GM21786 (cell line): ENCODE results near the gene PNMA1.
A peak's percentile ranks its signal among the peaks of the same experiment; 100 is the strongest.

Experiments used
- ATAC-seq: cut with Tn5 transposase; IDR thresholded peaks from one replicate; pipeline ENCODE4 v1.9.1; 2021; ENCODE audit not compliant: unreplicated experiment

The PNMA1 gene

DNA sequence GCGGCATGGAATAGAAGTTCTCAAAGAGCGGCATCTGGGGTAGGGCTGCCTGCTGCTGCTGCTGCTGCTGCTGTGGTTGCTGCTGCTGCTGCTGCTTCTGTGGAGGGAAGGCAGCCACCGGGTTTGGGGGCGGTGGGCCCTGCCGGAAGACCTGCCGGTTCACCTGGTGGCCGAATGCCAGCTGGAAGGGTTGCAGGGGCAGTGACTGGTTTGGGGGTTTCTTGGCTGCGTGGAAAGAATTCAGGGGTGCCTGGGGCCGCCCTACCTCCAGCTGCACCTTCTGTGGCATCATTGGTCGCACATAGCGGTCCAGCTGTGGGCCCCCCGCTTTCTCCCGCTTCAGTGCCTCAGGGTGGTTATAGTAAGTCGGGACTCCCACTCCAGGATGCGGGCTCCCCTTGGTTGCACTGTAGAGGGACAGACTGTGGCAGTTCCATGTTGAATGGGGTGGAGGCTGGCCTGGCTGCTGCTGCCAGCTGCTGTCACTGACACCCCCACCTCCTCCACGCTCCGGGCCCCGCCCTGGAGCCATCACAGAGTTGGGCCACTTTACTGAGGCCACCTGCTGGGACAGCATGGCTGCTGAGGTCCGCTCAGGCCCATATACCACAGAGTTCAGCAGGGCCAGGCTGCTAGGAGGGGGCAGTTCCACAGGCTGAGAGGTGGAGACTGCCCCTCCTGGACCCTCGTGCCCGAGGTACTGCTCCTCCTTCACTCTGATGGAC, 25.2 kb upstream of the PNMA1 start:
- ATAC-seq = no peak

DNA sequence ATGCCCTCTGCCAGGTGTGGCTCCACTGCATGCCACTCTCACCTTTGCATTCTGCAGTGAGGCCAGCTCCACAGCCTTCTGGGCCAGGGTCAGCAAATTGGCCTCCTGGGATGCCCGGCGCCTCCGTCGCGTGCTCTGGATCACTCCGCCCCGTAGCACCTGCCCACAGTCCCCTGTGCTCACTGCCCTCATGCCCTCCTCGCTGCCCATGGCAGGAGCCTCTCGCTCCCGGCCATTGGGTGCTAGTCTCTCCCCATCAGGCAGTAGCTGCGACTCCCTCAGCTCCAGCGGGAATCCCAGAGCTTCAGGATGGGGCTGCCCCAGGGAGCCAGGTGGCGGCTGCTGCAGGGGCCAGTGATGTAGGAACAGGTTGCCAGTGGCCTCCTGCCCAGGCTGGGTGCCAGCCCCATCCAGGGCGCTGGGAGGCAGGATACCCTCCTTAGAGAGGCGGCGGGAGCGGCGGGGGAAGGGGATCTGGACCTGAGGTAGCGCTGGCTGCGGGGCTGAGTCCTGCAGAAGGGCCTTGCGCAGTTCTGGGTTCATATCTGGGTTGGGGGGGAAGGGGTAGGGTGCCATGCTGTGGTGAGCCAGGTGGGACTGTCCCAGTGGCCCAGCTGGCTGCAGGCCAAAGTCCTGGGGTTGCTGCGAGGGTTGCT, 24.5 kb upstream of the PNMA1 start:
- ATAC-seq = no peak

DNA sequence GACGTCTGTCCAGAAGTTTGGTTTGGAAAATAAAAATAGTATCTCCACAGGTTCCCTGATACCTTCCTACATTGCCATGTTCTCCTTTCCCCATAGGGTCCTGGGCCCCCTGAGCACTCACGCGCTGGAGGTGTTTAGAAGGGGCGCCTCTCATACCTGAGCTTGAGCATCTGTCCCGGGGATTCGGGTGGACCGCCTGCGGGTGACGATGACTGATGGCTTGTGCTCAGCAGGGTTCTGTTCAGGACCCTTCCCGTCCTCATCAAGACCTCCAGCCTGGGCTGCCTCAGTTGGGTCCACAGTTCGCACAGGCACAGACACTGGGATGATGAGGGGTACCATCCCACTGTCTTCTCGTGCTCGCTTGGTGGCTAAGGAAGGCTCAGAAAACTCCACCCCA, 22.7 kb upstream of the PNMA1 start:
- no peak for ATAC-seq

DNA sequence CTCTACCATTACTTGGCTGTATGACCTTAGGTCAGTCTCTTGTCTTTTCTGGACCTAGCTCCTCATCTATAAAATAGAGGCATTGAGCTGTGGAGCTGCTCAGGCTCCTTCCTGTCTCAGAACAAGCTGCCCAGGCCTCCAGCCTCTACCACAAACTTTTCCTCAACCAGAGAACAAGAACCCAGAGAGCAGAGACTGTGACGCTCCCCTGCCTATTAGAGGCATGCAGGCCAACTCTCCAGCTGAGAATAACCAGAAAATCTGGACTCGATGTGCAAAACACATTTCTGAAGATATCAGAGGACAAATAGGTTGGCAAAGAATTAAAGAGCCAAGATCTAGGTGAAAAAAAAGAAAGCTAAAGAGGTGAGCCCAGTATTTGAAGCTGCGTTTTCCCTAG, 17.8 kb upstream of the PNMA1 start:
- no peak for ATAC-seq

DNA sequence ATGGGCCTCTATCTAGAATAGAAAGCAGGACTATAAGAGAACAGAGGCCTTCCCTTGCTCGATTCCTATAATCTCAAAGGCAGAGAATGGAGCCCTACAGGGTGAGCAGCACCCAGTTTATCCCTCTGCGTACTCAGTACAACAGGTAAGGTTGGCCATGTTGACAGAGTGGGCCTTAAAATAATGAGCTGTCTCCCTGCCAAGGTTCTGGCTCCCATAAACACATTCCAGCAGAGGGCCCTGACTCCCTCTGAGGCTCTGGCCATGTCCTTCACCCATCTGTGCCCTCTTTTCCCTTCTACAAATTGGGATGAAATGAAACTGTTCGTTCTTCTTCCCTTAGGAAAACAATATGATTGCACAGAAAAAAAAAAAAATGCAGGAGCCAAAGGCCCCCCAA, 16.9 kb upstream of the PNMA1 start:
- ATAC-seq = no peak

DNA sequence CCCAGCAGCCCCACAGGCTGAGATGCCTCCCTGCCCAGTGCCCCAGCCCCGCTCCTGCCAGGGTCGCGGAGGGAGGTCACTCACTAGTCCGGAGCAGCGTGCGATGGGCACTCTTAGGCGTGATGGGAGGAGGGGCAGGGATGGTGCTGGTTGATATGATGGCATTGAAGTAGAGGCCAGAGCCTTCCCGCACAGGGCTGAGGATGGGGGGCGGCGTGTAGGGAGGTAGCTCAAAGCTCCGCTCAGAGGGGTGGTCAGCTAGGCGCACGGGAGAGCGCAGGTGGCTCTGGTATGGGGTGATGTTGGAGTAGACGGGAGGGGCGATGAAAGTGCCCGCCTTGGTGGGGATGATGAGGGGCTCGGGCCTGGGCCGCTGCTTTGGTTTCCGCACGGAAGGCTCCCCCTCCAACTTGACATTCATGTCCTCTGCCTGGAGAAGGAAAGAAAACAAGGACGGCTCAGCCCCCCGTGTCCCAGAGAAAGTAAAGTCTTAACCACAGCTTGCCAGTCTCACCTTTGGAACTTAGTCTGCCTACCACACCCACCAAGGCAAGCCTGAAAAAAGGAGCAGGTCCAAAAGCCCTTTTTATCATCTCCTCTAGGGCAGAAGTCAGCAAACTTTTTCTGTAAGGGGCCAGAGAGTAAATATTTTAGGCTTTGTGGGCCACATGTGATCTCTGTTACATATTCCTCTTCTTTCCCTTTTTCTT, 15.5 kb upstream of the PNMA1 start:
- ATAC-seq = no peak

DNA sequence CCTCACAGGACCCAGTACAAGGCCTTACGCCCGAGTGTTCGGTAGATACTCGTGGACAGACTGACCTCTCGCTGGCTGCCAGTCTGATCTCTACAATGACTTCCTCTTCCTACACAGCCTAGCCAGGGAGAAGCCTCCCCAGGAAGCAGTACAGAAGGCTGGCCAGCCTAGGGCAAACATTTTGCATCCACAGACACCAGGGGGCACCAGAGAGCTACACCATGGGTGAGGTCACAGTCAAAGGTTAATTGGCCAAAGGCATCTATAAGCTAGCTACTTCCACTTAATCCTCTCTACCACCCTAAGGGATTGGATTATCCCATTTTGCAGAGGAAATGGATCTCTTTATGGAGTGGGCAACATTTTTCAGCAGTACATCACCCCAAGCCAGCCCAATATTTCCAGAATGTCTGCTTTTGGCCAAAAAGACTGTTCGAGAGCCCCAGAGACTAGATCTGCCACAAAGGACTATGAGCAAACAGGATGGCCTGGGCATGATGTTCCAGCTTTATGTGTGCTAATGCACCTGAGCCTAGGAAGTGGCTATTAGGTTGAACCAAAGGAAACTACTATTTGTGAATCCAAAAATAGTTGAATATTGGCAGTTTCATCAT, 14.6 kb upstream of the PNMA1 start:
- ATAC-seq = peak; percentile 45

DNA sequence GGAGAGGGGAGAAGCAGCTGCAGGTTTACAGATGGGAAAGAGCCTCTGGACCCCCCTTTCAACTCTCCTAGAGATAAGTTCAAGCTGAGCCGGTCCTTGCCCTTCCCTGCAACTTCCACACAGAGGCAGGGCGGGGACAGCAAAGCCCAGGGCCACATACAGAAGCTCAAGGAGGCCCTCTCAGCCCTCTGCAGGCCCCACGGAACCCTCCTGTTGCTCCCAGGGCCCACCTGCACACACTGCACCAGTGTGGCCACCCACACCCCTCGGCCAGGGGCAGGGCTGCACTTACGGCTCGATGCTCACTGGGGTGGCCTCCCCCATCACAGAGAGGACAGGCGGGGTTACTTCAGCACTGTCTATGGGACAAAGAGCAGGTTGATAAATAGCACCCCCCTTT, 13.0 kb upstream of the PNMA1 start:
- no peak for ATAC-seq

DNA sequence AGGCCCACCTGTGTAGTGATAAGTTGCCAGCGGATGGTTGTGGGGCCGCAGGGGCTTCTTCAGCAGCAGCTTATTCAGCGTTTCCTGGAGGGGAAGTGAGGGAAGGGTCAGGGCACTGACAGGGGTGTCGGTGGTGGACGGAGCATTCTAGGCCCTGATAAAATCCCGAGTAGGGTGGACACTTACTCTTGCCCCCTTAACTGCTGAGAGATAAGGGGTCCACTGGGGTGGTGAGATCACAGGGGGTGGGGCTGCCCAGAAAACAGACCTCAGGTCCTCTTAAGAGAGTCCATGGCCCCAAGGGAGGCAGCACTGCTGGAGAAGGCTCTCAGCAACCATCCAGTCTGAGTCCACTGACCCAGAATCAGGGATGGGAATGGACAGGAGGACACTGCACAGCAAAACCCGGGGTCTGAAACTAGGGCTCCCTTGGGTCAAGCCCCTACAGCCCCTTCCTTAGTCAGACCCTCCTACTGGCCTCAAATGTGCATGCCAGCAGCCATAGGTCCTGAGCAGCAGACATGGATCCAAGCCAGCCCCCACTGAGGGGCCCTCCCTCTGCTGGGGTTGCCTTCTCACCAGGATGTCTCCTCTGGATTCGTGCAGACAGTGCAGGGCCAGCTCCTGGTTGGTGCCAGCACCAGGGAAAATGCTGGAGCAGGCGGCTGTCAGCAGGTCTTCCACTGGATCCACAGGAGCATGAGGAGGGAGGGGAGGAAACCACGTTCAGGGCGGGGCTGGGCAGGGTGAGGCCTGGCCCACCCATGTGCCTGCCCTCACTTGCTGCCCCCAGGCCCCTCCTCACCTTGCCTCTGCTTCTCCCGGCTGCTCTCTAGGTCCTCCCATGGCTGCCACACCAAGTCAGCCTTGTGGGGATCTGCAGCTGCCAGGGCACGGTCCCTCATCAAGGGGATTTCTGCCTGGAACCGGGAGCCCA, 12.1 kb upstream of the PNMA1 start:
- ATAC-seq = no peak

DNA sequence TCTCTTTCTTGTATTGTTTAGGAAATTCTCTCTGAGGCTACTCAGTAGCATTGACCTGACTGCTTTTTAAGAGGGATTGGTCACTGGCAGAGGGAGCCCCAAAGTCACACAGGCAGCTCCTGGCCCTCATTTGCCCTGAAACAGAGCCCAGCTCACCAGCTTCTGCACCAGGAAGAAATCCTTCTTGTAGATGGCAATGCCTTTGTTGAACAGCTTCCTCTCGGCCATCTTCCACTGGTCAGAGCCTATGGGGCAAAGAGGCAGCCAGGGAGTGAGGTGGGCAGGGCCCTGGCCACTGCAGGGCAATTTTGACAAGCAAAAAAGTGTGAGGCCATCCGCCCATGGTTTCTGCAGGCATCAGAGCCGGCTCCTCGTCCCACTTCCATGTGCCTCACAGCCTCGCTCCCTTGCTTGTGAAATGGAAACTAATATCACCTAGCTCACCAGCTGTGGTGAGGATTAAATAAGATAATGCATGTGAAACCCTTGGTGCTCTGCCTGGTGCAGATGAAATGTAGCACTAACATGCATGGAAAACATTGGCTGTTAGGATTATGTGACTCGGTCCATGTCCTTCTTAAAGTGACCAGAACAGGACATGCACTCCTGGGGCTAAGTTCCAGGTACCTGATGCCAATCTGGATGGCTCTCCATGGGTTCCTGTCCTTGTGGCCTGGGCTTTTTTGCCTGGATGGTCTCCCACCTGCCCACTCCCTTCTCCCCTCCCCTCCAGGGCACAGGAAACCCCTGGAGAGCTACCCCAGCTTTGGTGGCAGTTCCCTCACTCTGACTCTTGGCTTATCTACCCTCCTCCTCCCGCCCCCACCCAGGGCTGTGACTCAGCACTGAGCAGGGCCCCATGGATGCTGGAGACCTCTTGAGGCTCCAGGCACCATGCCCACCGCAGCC, 11.2 kb upstream of the PNMA1 start:
- no peak for ATAC-seq

DNA sequence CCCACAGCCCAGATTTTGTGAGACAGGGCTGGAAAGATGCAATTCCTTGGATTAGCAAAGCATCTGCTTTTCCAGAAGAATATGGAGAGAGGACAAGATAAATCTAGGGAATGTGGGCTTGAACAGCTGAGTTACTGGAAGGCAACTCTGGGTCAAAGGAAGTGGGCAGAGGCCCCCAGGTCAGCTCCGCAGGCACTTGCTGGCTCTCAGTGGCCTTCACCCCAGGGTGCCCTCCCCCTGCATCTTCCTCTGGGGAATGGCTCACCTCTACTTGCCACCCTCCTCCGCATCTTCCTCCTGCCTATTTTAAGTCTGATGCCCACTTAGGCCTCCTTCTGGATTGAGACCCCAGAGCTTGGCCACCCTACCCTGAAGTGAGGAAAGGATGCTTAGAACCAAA, 10.5 kb upstream of the PNMA1 start:
- no peak for ATAC-seq

DNA sequence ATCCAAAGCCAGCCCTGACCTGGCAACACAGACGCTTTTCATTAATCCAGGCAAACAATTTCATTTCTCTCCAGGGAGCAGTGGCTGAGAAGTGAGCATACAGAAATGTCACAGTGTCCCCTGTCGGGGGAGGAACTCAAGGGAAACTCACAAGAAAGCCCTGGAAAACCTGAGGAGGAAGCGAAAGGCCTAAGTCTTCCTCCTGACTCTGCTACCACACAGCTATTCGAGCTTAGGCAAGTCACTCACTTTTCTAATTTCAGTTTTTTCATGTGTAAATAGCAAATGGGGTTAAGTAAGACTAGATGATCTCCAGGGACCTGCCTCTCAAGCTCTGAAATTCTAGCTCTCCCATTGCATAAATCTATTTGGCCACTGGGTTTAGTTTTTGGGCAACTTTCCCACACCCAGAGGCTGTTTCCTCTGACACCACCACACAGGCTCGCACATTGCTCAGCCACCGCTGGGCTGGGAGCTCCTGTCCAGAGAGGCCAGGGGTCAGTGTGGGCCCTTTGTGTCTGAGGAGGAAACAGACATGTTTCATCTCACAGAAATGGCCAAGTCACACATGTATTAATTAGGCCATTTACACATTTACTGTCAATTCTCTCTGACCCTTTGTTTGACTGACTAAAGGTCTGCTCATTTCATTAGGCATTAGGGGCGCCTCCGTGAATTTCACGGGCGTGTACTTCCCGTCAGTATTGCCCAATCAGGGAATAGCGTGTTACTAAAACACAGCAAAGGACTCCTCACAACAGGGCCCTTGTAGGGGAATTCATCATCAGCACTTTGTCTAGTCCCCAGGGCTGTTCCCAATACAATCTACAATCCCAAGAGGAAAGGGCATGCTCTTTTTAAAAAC, 9.8 kb upstream of the PNMA1 start:
- no peak for ATAC-seq

DNA sequence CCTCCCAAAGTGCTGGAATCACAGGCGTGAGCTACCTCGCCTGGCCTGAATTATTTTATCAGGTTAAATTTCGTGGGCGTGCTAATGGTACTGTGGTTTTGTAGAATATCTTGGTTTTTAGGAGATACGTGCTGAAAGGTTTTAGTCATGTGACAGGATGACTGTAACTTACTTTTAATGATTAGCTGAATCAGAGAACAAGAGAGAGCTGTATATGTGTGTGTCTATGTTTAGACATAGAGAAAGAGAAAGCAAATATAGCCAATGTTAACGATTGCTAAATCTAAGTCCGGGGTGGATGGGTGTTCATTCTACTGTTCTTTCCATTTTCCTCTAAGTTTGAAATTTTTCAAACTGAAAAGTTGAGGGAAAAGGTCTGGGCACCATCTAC, 9.2 kb upstream of the PNMA1 start:
- no peak for ATAC-seq

DNA sequence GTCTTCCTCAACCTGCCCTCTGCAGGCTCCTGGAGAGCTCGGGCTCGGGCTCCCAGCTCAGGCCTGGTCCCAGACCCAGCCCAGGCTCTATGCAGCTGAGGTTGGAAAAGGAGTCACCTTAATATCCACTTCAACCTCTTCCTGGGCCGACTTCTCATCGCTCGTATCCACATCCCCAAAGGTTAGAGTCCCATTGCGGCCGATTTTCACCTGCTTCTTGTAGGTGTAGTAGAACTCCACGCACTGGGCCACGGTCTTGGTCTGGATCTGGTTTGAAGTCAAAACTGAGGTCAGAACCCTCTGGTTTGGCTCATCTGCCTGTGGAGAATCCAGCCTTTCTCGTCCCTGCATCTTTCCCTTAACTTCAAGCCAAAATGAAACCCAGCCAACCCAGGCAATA, 8.4 kb upstream of the PNMA1 start:
- ATAC-seq = no peak

DNA sequence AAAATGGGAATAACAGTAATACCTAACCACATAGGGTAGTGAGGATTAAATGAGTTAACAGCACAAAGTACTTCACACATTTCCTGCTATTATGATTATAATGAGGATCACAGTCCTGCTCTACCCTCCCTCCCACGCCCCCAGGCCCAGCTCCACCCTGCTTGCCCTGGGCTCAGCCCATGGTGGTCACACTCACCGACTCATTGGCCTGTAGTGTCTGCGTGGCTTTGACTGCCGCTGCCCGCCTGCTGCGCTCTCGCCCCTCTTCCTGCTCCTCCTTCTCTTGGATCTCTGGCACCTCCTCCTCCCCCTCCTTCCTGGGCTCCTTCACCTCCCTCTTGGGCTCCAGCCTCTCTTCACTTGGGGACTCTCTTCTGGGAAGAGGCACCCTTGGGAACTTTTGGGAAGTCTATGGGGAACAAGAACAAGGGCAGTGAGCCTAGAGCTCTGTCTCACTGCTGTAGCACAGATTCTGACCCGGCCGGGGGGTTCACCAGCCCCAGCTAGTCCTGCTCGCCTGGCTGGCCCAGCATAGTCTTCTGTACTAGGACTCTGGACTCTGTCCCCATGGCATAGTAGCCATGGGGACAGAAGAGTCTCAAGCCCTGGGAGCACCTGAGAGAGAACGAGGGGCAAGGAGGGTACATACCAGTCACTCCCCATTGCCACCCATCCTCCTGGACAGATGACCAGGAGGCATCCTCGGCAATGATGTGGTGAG, 7.1 kb upstream of the PNMA1 start:
- no peak for ATAC-seq

DNA sequence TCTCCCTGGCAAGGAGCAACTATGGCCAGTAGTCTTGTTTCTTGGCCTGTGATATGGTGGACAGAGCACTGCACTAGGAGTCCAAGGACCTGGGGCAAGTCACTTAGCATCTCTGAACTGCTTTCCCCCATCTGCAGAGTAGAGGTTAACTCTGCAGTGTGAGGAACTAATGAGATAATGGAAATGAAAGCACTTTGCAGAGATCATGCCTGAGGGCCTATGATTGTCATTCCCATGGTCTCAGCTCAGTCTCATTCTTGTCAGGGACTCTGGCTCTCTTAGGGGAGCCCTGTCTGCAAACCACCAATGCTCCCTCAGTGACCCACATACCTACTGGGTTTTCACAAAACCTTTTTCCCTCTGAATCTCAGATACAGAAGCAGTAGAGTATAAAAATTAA, 6.5 kb upstream of the PNMA1 start:
- ATAC-seq = no peak

DNA sequence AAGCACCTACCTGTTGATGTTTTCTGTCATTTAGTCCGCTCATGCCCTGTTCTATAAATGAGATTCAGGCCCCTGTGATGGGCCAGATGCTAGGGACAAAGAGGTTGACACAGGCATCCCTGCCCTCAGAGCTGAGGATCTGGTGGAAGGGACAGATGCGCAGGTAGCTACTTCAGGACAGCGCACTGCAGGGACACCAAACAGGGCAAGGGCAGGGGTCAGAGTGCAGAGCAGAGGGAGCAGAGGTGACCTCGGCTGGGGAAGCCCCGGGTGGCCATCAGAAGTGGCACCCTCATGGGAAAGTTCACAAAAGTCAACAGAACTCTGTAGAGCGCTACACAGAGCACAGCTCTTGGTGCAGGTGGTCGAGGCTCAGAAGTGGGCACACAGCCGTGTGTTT, 5.6 kb upstream of the PNMA1 start:
- ATAC-seq = no peak

DNA sequence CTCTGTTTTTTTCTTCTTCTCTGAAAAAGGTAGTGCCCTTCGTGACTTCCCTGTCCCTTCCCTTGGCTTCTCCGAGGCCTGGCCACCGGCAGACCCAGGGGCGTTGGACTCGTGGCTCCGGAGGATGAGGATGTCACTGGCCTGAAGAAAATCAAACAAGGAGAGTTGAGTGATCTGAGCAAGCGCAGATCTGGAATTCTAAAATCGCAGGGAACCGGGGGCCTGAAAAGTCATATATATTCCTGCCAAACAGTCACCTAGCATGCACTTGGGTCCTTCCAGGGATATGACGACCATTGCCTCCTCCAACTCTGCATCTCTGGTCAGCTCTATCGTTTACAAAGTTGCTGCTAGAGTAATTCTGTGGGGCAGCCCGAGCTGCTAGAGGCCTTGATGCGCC, 5.2 kb upstream of the PNMA1 start:
- no peak for ATAC-seq
